Measurements from ENCODE around the gene CFAP61.

DNA sequence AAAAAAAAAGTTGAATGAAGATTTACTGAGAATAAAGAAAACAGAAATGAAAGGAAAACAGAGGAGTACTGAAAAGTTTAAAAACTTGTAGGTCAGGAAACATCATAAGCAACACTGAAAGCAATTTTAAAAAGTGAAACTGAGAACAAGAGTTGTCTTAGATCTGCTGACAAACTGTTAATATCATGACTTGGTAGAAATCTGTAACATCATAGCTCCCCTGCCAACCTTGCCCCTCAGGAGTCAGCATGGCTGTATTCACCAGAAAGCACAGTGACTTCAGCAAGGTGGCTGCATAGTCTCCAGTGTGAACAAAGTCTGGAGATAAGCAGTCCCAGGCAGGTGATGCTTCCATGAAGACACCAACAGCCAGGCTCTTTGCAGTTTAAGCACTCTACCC is 29.8 kb upstream of the CFAP61 start:
- TF ChIP-seq JUNB (IDR thresholded peaks at IDR 0.05; ENCODE audit: unreplicated experiment) (no peak), EZH2 (IDR thresholded peaks at IDR 0.05; ENCODE audit: low read depth, unreplicated experiment) (no peak), ZNF114 (CRISPR knock-in tag; IDR thresholded peaks at IDR 0.05) (no peak), POLR2AphosphoS5 (IDR thresholded peaks at IDR 0.05; ENCODE audit: low read depth) (no peak), ZNF331 (CRISPR knock-in tag; IDR thresholded peaks at IDR 0.05; ENCODE audit: low read depth) (no peak), EZH2phosphoT487 (IDR thresholded peaks at IDR 0.05; ENCODE audit: unreplicated experiment) (no peak)
- TF ChIP-seq, protein P1, sequence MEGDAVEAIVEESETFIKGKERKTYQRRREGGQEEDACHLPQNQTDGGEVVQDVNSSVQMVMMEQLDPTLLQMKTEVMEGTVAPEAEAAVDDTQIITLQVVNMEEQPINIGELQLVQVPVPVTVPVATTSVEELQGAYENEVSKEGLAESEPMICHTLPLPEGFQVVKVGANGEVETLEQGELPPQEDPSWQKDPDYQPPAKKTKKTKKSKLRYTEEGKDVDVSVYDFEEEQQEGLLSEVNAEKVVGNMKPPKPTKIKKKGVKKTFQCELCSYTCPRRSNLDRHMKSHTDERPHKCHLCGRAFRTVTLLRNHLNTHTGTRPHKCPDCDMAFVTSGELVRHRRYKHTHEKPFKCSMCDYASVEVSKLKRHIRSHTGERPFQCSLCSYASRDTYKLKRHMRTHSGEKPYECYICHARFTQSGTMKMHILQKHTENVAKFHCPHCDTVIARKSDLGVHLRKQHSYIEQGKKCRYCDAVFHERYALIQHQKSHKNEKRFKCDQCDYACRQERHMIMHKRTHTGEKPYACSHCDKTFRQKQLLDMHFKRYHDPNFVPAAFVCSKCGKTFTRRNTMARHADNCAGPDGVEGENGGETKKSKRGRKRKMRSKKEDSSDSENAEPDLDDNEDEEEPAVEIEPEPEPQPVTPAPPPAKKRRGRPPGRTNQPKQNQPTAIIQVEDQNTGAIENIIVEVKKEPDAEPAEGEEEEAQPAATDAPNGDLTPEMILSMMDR (conservative IDR thresholded peaks at IDR 0.05; ENCODE audit: low read depth in 2 of 2) = no peak
- TF ChIP-seq, protein P2, sequence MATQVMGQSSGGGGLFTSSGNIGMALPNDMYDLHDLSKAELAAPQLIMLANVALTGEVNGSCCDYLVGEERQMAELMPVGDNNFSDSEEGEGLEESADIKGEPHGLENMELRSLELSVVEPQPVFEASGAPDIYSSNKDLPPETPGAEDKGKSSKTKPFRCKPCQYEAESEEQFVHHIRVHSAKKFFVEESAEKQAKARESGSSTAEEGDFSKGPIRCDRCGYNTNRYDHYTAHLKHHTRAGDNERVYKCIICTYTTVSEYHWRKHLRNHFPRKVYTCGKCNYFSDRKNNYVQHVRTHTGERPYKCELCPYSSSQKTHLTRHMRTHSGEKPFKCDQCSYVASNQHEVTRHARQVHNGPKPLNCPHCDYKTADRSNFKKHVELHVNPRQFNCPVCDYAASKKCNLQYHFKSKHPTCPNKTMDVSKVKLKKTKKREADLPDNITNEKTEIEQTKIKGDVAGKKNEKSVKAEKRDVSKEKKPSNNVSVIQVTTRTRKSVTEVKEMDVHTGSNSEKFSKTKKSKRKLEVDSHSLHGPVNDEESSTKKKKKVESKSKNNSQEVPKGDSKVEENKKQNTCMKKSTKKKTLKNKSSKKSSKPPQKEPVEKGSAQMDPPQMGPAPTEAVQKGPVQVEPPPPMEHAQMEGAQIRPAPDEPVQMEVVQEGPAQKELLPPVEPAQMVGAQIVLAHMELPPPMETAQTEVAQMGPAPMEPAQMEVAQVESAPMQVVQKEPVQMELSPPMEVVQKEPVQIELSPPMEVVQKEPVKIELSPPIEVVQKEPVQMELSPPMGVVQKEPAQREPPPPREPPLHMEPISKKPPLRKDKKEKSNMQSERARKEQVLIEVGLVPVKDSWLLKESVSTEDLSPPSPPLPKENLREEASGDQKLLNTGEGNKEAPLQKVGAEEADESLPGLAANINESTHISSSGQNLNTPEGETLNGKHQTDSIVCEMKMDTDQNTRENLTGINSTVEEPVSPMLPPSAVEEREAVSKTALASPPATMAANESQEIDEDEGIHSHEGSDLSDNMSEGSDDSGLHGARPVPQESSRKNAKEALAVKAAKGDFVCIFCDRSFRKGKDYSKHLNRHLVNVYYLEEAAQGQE (IDR thresholded peaks at IDR 0.05; ENCODE audit: unreplicated experiment) = no peak

Measured in GM23338 (cell line).